GM21786 (cell line): Measurements from ENCODE around the gene TM9SF4.

Experiments used
- ATAC-seq: cut with Tn5 transposase; IDR thresholded peaks from one replicate; pipeline ENCODE4 v1.9.1; 2021; ENCODE audit not compliant: unreplicated experiment

The TM9SF4 gene

GRCh38 chr20:32109392-32110172 is at the start of gene TM9SF4:
TM9SF4 (plus strand) TSS chr20:32109714; CDS start chr20:32109741, 27 bp downstream.
- peak; percentile 78 for ATAC-seq

- no peak for ATAC-seq
Measured at GRCh38 chr20:32062776-32063170, 46.7 kb upstream of the TM9SF4 start.

GRCh38 chr20:32063695-32064094 is 45.8 kb upstream of the TM9SF4 start:
- ATAC-seq: no peak

- ATAC-seq: no peak
Measured at GRCh38 chr20:32064667-32065066, 44.8 kb upstream of the TM9SF4 start.

GRCh38 chr20:32067234-32067821 is 42.2 kb upstream of the TM9SF4 start:
- no peak for ATAC-seq

- no peak for ATAC-seq
Measured at GRCh38 chr20:32068174-32068573, 41.3 kb upstream of the TM9SF4 start.

- ATAC-seq: no peak
Measured at GRCh38 chr20:32069711-32070110, 39.8 kb upstream of the TM9SF4 start.

- no peak for ATAC-seq
Measured at GRCh38 chr20:32070282-32070681, 39.2 kb upstream of the TM9SF4 start.

GRCh38 chr20:32070690-32071213 is 38.8 kb upstream of the TM9SF4 start:
- no peak for ATAC-seq

- ATAC-seq: no peak
Measured at GRCh38 chr20:32071395-32072167, 37.9 kb upstream of the TM9SF4 start.

GRCh38 chr20:32072168-32072750 is 37.3 kb upstream of the TM9SF4 start:
- ATAC-seq: no peak

- ATAC-seq: no peak
Measured at GRCh38 chr20:32075534-32075933, 34.0 kb upstream of the TM9SF4 start.

GRCh38 chr20:32077190-32077589 is 32.3 kb upstream of the TM9SF4 start:
- ATAC-seq: no peak

- ATAC-seq: no peak
Measured at GRCh38 chr20:32078322-32078721, 31.2 kb upstream of the TM9SF4 start.

GRCh38 chr20:32078791-32079190 is 30.7 kb upstream of the TM9SF4 start:
- no peak for ATAC-seq

- no peak for ATAC-seq
Measured at GRCh38 chr20:32079655-32080109, 29.8 kb upstream of the TM9SF4 start.

GRCh38 chr20:32080783-32081182 is 28.7 kb upstream of the TM9SF4 start:
- ATAC-seq: no peak

GRCh38 chr20:32083469-32083868 is 26.0 kb upstream of the TM9SF4 start:
- ATAC-seq: no peak

- no peak for ATAC-seq
Measured at GRCh38 chr20:32087070-32087469, 22.4 kb upstream of the TM9SF4 start.

GRCh38 chr20:32088759-32089158 is 20.8 kb upstream of the TM9SF4 start:
- ATAC-seq: no peak
